Panc1 (cell line): ENCODE results near the gene MUC3A.

Experiments
- CTCF ChIP-seq: fragments of 450-650 bp; IDR thresholded peaks from 2 replicates; pipeline ENCODE4 v1.5.1; 2017; ENCODE audit warnings: mild to moderate bottlenecking
- POLR2AphosphoS5 ChIP-seq: IDR thresholded peaks from 2 replicates; pipeline ENCODE4 v1.6.1; 2012; ENCODE audit warnings: mild to moderate bottlenecking, low read depth, low read length, moderate library complexity

GRCh38 chr7:100951172-100951571 is 1.8 kb downstream of the MUC3A start:
- TF ChIP-seq CTCF = no peak
- no peak for TF ChIP-seq POLR2AphosphoS5
